Gastroesophageal sphincter (tissue), 4 donors: ENCODE measurements around the gene VTCN1. TPM values are rescaled to one million over a fixed set of nuclear protein-coding genes. Genes with fewer than 3 reads are reported as not detected.

Experiments
- ATAC-seq: fragments of 150-250 bp; one replicate; pipeline ENCODE4 v1.9.1; 2016; ENCODE audit warnings: mild to moderate bottlenecking, moderate library complexity
- H3K27ac ChIP-seq, 4 donors: fragments of 200-600 bp; sonication (generic) in 3 of 4; 1 replicate in 3 of 4; 2 replicates in 1 of 4; pipeline ENCODE4 v1.5.1; 2016 to 2019
- H3K27me3 ChIP-seq: fragments of 200-600 bp; sonication (generic); one replicate; pipeline ENCODE4 v1.5.1; 2019
- H3K36me3 ChIP-seq, 2 donors: fragments of 200-600 bp; sonication (generic); one replicate each; pipeline ENCODE4 v1.5.1; 2019; ENCODE audit warnings: control low read depth in 1 of 2
- H3K4me1 ChIP-seq, 3 donors: fragments of 200-600 bp; sonication (generic); 1 replicate in 2 of 3; 2 replicates in 1 of 3; pipeline ENCODE4 v1.5.1; 2016 to 2019; ENCODE audit warnings: control low read depth in 2 of 3
- H3K4me3 ChIP-seq, 2 donors: fragments of 200-600 bp; sonication (generic); one replicate each; pipeline ENCODE4 v1.5.1; 2019; ENCODE audit warnings: mild to moderate bottlenecking in 1 of 2, moderate library complexity in 1 of 2
- H3K9me3 ChIP-seq, 3 donors: fragments of 200-600 bp; sonication (generic); one replicate each; pipeline ENCODE4 v1.5.1; 2017 to 2019; ENCODE audit warnings: control low read depth in 2 of 3
- EP300 ChIP-seq: sonication (generic); formaldehyde crosslinking; IDR thresholded peaks from one replicate; pipeline ENCODE4 v1.6.1; 2017; ENCODE audit warnings: antibody characterized with exemption, mild to moderate bottlenecking
- POLR2A ChIP-seq, 2 donors: fragments of 450-650 bp; IDR thresholded peaks; one replicate each; pipeline ENCODE4 v1.6.1; 2017; ENCODE audit warnings: antibody characterized with exemption in 2 of 2, mild to moderate bottlenecking in 2 of 2, moderate library complexity in 1 of 2
- POLR2AphosphoS5 ChIP-seq: sonication (generic); formaldehyde crosslinking; IDR thresholded peaks from one replicate; pipeline ENCODE4 v1.6.1; 2017; ENCODE audit warnings: antibody characterized with exemption
- WGBS, 2 donors: methylation state at CpG; one replicate each; pipeline ENCODE4 v1.1.5; 2018; ENCODE audit warnings: low coverage in 1 of 2; 5-methylcytosine and 5-hydroxymethylcytosine counted together
- total RNA-seq, 4 donors: library from RNA; depleted of rRNA; stranded (reverse); fragments of >200 nt; gene quantifications; one replicate each; pipeline ENCODE4 v1.1.0, GENCODE V29; 2016
- TF ChIP-seq, protein P1 (sequence below), 4 experiments: fragments of 200-600 bp in 2 of 4; fragments of 450-650 bp in 2 of 4; sonication (generic) in 1 of 4; IDR thresholded peaks; one replicate each; pipeline ENCODE4 v1.5.1; 2017 to 2019; ENCODE audit warnings: antibody characterized with exemption in 4 of 4, mild to moderate bottlenecking in 2 of 4, moderate library complexity in 2 of 4

Gene VTCN1
- total RNA-seq, 4 donors from 2014 or later = 2.1 TPM; not detected in 3

DNA sequence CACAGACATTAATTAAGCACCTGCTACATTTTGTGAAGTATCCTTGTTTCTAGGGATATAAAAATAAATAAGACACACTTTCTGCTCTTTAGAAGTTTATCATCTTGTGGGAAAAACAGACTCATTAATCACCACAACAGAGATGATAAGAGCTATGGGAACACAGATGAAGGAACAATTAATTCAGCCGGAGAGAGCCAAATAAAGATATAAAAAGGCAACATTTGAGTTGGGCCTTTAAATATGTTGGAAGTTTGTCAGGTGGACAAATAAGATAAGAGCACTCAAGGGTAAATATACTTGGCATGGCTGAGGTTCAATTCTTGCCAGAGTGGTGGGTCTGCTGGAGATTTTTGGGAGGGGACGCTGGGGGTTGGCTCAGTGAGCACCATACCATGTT, 34.2 kb upstream of the VTCN1 start:
- Histone ChIP-seq H3K4me3 (no peak overlapping the region), H3K9me3 (no peaks in the 10 kb centered on the region), H3K4me1 (no peaks in the 10 kb centered on the region), H3K36me3 (no peaks in the 10 kb centered on the region), H3K27ac (no peak overlapping the region), H3K27me3 (no peaks in the 10 kb centered on the region)
- 38 to 74% methylated on average over 2 of the region's 2 CpGs for WGBS, 2 donors
- ATAC-seq = no peak
- TF ChIP-seq EP300 = no peak
- TF ChIP-seq POLR2A (IDR thresholded peaks at IDR 0.05) = no peak
- TF ChIP-seq, protein P1, sequence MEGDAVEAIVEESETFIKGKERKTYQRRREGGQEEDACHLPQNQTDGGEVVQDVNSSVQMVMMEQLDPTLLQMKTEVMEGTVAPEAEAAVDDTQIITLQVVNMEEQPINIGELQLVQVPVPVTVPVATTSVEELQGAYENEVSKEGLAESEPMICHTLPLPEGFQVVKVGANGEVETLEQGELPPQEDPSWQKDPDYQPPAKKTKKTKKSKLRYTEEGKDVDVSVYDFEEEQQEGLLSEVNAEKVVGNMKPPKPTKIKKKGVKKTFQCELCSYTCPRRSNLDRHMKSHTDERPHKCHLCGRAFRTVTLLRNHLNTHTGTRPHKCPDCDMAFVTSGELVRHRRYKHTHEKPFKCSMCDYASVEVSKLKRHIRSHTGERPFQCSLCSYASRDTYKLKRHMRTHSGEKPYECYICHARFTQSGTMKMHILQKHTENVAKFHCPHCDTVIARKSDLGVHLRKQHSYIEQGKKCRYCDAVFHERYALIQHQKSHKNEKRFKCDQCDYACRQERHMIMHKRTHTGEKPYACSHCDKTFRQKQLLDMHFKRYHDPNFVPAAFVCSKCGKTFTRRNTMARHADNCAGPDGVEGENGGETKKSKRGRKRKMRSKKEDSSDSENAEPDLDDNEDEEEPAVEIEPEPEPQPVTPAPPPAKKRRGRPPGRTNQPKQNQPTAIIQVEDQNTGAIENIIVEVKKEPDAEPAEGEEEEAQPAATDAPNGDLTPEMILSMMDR (IDR thresholded peaks at IDR 0.05) = no peak
- no peak for TF ChIP-seq POLR2AphosphoS5

DNA sequence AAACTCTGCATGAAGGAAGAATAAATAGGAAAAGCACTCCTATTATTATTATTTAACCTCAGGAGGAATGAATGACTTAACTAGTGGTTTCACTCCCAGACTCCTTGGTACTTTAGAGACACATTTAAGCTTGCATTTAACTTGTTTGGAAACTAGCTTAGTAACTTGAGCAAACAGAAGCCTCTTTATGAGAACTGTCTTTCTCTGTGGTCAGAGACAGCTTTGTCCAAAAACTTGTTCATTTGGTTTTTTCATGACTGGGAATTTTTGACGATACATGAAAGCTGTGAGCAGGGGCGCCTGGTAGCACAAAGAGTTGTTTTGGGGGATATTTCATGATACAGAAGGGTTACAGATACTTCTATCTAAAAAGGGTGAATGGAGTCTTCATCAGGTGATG, 33.6 kb upstream of the VTCN1 start:
- no peaks in the 10 kb centered on the region for H3K4me1 ChIP-seq
- no peak overlapping the region for H3K4me3 ChIP-seq
- H3K9me3 ChIP-seq = no peaks in the 10 kb centered on the region
- TF ChIP-seq POLR2AphosphoS5 (no peak), POLR2A (IDR thresholded peaks at IDR 0.05) (no peak), EP300 (no peak)
- TF ChIP-seq, protein P1 (IDR thresholded peaks at IDR 0.05) = no peak
- H3K27me3 ChIP-seq = no peaks in the 10 kb centered on the region
- ATAC-seq = no peak
- no peaks in the 10 kb centered on the region for H3K36me3 ChIP-seq
- 81 to 94% methylated on average over 2 of the region's 2 CpGs for WGBS, 2 donors
- no peak overlapping the region for H3K27ac ChIP-seq

DNA sequence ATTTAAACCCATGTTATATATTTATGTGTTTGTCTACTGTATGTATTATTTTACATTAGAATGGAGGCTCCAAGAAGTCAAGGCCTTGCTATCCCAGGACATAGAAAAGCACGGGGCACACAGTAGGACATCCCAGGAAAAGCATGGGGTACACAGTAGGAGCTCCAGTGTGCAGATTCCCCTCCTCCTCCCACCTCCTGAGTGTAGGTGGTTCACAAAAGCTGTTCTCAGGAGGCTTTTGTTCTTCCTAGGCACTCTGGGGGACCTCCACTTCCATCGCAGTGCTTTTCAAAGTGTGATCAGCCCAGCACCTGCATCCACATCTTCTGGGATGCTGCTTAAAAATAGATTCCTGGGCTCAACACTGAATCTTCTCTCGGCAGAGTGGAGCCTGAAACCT, 30.8 kb upstream of the VTCN1 start:
- no peak for ATAC-seq
- Histone ChIP-seq H3K27me3 (no peaks in the 10 kb centered on the region), H3K9me3 (no peaks in the 10 kb centered on the region), H3K4me1 (no peaks in the 10 kb centered on the region), H3K4me3 (no peak overlapping the region), H3K36me3 (no peaks in the 10 kb centered on the region), H3K27ac (no peak overlapping the region)
- no peak for TF ChIP-seq POLR2AphosphoS5
- no peak for TF ChIP-seq EP300
- no peak for TF ChIP-seq POLR2A (IDR thresholded peaks at IDR 0.05)
- TF ChIP-seq, protein P1 (IDR thresholded peaks at IDR 0.05) = no peak
- 62 to 86% methylated on average over 3 of the region's 3 CpGs for WGBS, 2 donors

GRCh38 chr1:117240547-117240946, 29.8 kb upstream of the VTCN1 start:
- TF ChIP-seq EP300 (no peak), POLR2AphosphoS5 (no peak), POLR2A (IDR thresholded peaks at IDR 0.05) (no peak)
- TF ChIP-seq, protein P1 (IDR thresholded peaks at IDR 0.05) = no peak
- no peaks in the 10 kb centered on the region for H3K36me3 ChIP-seq
- H3K9me3 ChIP-seq = no peaks in the 10 kb centered on the region
- WGBS, 2 donors = 74 to 79% methylated on average over 4 of the region's 4 CpGs
- no peak for ATAC-seq
- H3K27me3 ChIP-seq = no peaks in the 10 kb centered on the region
- no peaks in the 10 kb centered on the region for H3K4me1 ChIP-seq
- H3K4me3 ChIP-seq = no peak overlapping the region
- H3K27ac ChIP-seq = no peak overlapping the region

- no peak for ATAC-seq
- Histone ChIP-seq H3K4me1 (no peaks in the 10 kb centered on the region), H3K4me3 (no peak overlapping the region), H3K27me3 (no peaks in the 10 kb centered on the region), H3K9me3 (no peaks in the 10 kb centered on the region), H3K36me3 (no peaks in the 10 kb centered on the region), H3K27ac (no peak overlapping the region)
- TF ChIP-seq POLR2AphosphoS5 (no peak), POLR2A (IDR thresholded peaks at IDR 0.05) (no peak), EP300 (no peak)
- TF ChIP-seq, protein P1 (IDR thresholded peaks at IDR 0.05) = no peak
These were observed 28.7 kb upstream of the VTCN1 start for GRCh38 chr1:117239467-117239866.
